Epithelial cell of esophagus (primary cell): ENCODE results near the gene ERC2.

ENCODE experiments used
- DNase-seq: peaks from one replicate; pipeline ENCODE4 v3.0.0; 2010; ENCODE audit warnings: low read depth
- H3K4me3 ChIP-seq: 2 replicates; pipeline ENCODE4 v1.5.1; 2011; ENCODE audit warnings: mild to moderate bottlenecking, low read length, control low read depth
- TF ChIP-seq, protein P1 (sequence below): IDR thresholded peaks from 2 replicates; pipeline ENCODE4 v1.5.1; 2011; ENCODE audit warnings: low read depth, mild to moderate bottlenecking, low read length, control low read depth, inconsistent platforms; ENCODE audit not compliant: insufficient read depth; ENCODE audit errors: missing control alignments

The ERC2 gene

DNA sequence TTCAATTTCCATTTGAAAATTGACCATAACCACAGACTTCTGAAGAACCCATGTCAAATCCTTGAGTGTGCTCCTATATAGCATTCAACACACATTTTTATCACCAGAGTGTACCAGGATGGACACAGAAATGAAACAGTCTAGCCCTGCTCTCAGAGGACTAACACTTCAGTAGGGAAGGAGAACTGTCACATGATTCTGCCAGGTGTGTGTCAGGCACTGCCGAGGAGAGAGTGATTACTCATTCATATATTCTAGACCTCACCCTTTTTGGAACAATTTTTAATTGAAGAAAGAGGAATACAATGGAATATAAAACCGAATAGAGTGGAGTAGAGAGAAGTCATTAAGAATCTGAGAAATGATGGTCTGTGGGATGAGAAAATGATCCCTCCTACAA, 125.8 kb downstream of the ERC2 start:
- DNase-seq: peak; percentile 39
- TF ChIP-seq, protein P1, sequence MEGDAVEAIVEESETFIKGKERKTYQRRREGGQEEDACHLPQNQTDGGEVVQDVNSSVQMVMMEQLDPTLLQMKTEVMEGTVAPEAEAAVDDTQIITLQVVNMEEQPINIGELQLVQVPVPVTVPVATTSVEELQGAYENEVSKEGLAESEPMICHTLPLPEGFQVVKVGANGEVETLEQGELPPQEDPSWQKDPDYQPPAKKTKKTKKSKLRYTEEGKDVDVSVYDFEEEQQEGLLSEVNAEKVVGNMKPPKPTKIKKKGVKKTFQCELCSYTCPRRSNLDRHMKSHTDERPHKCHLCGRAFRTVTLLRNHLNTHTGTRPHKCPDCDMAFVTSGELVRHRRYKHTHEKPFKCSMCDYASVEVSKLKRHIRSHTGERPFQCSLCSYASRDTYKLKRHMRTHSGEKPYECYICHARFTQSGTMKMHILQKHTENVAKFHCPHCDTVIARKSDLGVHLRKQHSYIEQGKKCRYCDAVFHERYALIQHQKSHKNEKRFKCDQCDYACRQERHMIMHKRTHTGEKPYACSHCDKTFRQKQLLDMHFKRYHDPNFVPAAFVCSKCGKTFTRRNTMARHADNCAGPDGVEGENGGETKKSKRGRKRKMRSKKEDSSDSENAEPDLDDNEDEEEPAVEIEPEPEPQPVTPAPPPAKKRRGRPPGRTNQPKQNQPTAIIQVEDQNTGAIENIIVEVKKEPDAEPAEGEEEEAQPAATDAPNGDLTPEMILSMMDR: no peak
- no peak overlapping the region for H3K4me3 ChIP-seq

DNA sequence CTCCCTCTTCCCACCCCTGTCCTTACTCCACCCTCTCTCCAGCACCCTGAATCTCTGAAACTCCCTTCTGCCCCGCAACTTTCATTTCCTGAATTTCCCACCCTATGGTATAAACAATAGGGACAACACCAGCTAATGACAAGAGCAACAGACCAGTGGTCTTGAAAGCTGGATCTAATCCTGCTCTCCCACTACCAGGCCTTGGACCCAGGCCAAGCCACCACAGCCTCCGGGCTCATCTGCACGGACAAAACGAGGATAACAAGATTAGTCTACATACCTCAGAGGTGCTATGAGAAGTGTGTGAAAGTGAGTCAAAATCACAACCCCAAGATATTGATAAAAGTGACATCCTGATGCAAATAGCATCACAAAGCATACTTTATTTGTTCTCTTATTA, 128.6 kb downstream of the ERC2 start:
- TF ChIP-seq, protein P1: no peak
- H3K4me3 ChIP-seq: no peak overlapping the region
- DNase-seq: no peak

GRCh38 chr3:56339244-56339643, 129.0 kb downstream of the ERC2 start:
- no peak overlapping the region for H3K4me3 ChIP-seq
- TF ChIP-seq, protein P1: no peak
- DNase-seq: no peak

DNA sequence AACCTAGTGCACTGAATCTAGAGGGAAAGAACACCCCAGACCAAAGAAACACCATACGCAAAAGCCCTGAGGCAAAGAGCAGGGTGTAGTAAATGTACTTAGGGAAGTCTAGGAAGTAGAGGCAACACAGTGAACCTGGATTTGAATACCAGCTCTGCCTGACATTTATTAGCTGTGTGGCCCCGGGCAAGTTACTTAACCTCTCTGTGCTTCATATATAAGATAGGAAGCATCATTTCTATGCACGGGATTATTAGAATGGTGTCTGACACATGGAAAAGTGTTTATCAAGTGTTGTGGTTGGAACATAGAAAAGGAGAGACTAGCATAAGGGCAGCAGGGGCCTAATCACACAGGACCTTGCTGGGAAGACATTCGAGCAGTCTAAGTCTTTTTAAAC, 132.2 kb downstream of the ERC2 start:
- TF ChIP-seq, protein P1: no peak
- DNase-seq: no peak

GRCh38 chr3:56324473-56324872, 143.8 kb downstream of the ERC2 start:
- TF ChIP-seq, protein P1: no peak
- no peak for DNase-seq
- H3K4me3 ChIP-seq: no peak overlapping the region

More for the DNA sequence above, 132.2 kb downstream of the ERC2 start:
- no peak overlapping the region for H3K4me3 ChIP-seq

GRCh38 chr3:56323986-56324420, 144.3 kb downstream of the ERC2 start:
- peak; percentile 22 for DNase-seq
- H3K4me3 ChIP-seq: no peak overlapping the region
- TF ChIP-seq, protein P1: no peak

- DNase-seq: no peak
- H3K4me3 ChIP-seq: no peak overlapping the region
- TF ChIP-seq, protein P1: no peak
These were observed 145.4 kb downstream of the ERC2 start for GRCh38 chr3:56322862-56323261.
